ENCODE measurements around the gene LARGE2. TPM values are rescaled to one million over a fixed set of nuclear protein-coding genes. Genes with fewer than 3 reads are reported as not detected.

The LARGE2 gene
- total RNA-seq, 1 donor from 2014 or later: 0.36 TPM

- Mint-ChIP-seq H3K36me3 (ENCODE audit: low read depth, unreplicated experiment) (peaks cover 36% of the 10 kb centered on the region), H3K27me3 (ENCODE audit: low read depth, unreplicated experiment) (peaks cover 10% of the 10 kb centered on the region), H3K27ac (ENCODE audit: unreplicated experiment) (no peak overlapping the region), H3K9me3 (ENCODE audit: unreplicated experiment) (no peaks in the 10 kb centered on the region), H3K4me3 (ENCODE audit: unreplicated experiment) (no peak overlapping the region), H3K4me1 (ENCODE audit: low read depth, unreplicated experiment) (peaks cover 17% of the 10 kb centered on the region)
- Histone ChIP-seq H3K27me3 (ENCODE audit: insufficient read depth, low read length) (peaks cover 1% of the 10 kb centered on the region), H3K4me3 (ENCODE audit: insufficient read depth, low read depth, low read length) (no peak overlapping the region), H3K9me3 (ENCODE audit: insufficient read depth, low read depth, low read length) (no peaks in the 10 kb centered on the region), H4K20me1 (ENCODE audit: insufficient read depth, low read length) (peaks cover 48% of the 10 kb centered on the region), H3K4me2 (ENCODE audit: low read length) (no peak overlapping the region), H3K36me3 (ENCODE audit: insufficient read depth, low read length) (peaks cover 7% of the 10 kb centered on the region), H3K27ac (ENCODE audit: low read depth, low read length) (no peak overlapping the region), H3K79me2 (ENCODE audit: insufficient read depth, low read length) (no peaks in the 10 kb centered on the region), H3K4me1 (ENCODE audit: insufficient read depth, low read length) (peaks cover 9% of the 10 kb centered on the region), H2AFZ (ENCODE audit: low read depth, low read length) (no peak overlapping the region), H3K9ac (ENCODE audit: low read length) (no peak overlapping the region)
- DNase-seq (ENCODE audit: low read depth): no peak
- no peak for FAIRE-seq
- no peak for TF ChIP-seq EZH2 (IDR thresholded peaks at IDR 0.05; ENCODE audit: insufficient read depth, low read length)
- no peak for TF ChIP-seq CTCF (IDR thresholded peaks at IDR 0.05; ENCODE audit: insufficient read depth, low read depth, low read length)
Measured at GRCh38 chr11:45880772-45881570, 41.5 kb upstream of the LARGE2 start.

GRCh38 chr11:45881708-45882368, 40.6 kb upstream of the LARGE2 start:
- Mint-ChIP-seq H3K36me3 (ENCODE audit: low read depth, unreplicated experiment) (peaks cover 31% of the 10 kb centered on the region), H3K27me3 (ENCODE audit: low read depth, unreplicated experiment) (peaks cover 10% of the 10 kb centered on the region), H3K4me1 (ENCODE audit: low read depth, unreplicated experiment) (peaks cover 17% of the 10 kb centered on the region), H3K9me3 (ENCODE audit: unreplicated experiment) (no peaks in the 10 kb centered on the region), H3K4me3 (ENCODE audit: unreplicated experiment) (no peak overlapping the region), H3K27ac (ENCODE audit: unreplicated experiment) (no peak overlapping the region)
- H3K36me3 ChIP-seq (ENCODE audit: insufficient read depth, low read length): peaks cover 7% of the 10 kb centered on the region
- TF ChIP-seq EZH2 (IDR thresholded peaks at IDR 0.05; ENCODE audit: insufficient read depth, low read length): no peak
- TF ChIP-seq CTCF (IDR thresholded peaks at IDR 0.05; ENCODE audit: insufficient read depth, low read depth, low read length): no peak
- no peaks in the 10 kb centered on the region for H3K9me3 ChIP-seq (ENCODE audit: insufficient read depth, low read depth, low read length)
- H4K20me1 ChIP-seq (ENCODE audit: insufficient read depth, low read length): peaks cover 48% of the 10 kb centered on the region
- no peak overlapping the region for H3K4me2 ChIP-seq (ENCODE audit: low read length)
- H3K27ac ChIP-seq (ENCODE audit: low read depth, low read length): no peak overlapping the region
- H3K27me3 ChIP-seq (ENCODE audit: insufficient read depth, low read length): peaks cover 4% of the 10 kb centered on the region
- DNase-seq (ENCODE audit: low read depth) (no peak), FAIRE-seq (no peak)
- no peak overlapping the region for H3K4me3 ChIP-seq (ENCODE audit: insufficient read depth, low read depth, low read length)
- H3K9ac ChIP-seq (ENCODE audit: low read length): no peak overlapping the region
- no peaks in the 10 kb centered on the region for H3K79me2 ChIP-seq (ENCODE audit: insufficient read depth, low read length)
- no peak overlapping the region for H2AFZ ChIP-seq (ENCODE audit: low read depth, low read length)
- H3K4me1 ChIP-seq (ENCODE audit: insufficient read depth, low read length): peaks cover 9% of the 10 kb centered on the region

Measured in astrocyte (in vitro differentiated cells and primary cell).